Endothelial cell of umbilical vein (primary cell): Measurements from ENCODE around the gene CDC42BPG. TPM values are rescaled to one million over a fixed set of nuclear protein-coding genes. Genes with fewer than 3 reads are reported as not detected.

Experiments used
- BruUV-seq: library from RNA; stranded (reverse); fragments of 400-500 nt; replicated peaks from 2 replicates; lab custom pipeline; 2021; lab: Mats Ljungman, UMichigan
- CTCF ChIA-PET: fragments of 300-600, 350-600 bp; sonication (Branson Sonifier 250); formaldehyde crosslinking; loops from one replicate; lab custom pipeline; 2021; ENCODE audit warnings: antibody characterized with exemption, inconsistent platforms; lab: Charles Lee
- POLR2A ChIA-PET: fragments of 300-600, 350-600 bp; sonication (Branson Sonifier 250); formaldehyde crosslinking; loops from one replicate; lab custom pipeline; 2021; ENCODE audit warnings: antibody characterized with exemption, inconsistent platforms; lab: Charles Lee
- DNase-seq: peaks from one replicate; pipeline ENCODE4 v3.0.0-alpha.2; 2011; ENCODE audit warnings: low read depth, low spot score
- FAIRE-seq: peaks from 2 replicates; lab custom pipeline; 2011; peaks lifted over from hg19 to GRCh38; lab: Jason Lieb, UNC
- H2AFZ ChIP-seq: 2 replicates; pipeline ENCODE4 v1.6.0; 2012; ENCODE audit warnings: low read depth, low read length, control low read depth, inconsistent platforms
- H3K27ac ChIP-seq: 2 replicates; pipeline ENCODE4 v1.5.1; 2011; ENCODE audit warnings: low read depth, mild to moderate bottlenecking, control low read depth, low read length, moderate library complexity; ENCODE audit not compliant: insufficient read depth
- H3K27me3 ChIP-seq, 2 experiments: 2 replicates each; pipeline versions ENCODE4 v1.6.0 to v1.6.1; 2011; ENCODE audit warnings: low read length in 2 of 2, mixed read lengths in 1 of 2; ENCODE audit not compliant: control insufficient read depth in 2 of 2, insufficient read depth in 2 of 2
- H3K36me3 ChIP-seq, 2 experiments: 2 replicates in 1 of 2; 3 replicates in 1 of 2; pipeline ENCODE4 v1.5.1; 2011; ENCODE audit warnings: low read length in 2 of 2, mild to moderate bottlenecking in 1 of 2, moderate library complexity in 1 of 2; ENCODE audit not compliant: control insufficient read depth in 2 of 2, insufficient read depth in 2 of 2; ENCODE audit errors: extremely low read depth in 1 of 2
- H3K4me1 ChIP-seq: 3 replicates; pipeline ENCODE4 v1.5.1; 2011; ENCODE audit warnings: mild to moderate bottlenecking, low read length; ENCODE audit not compliant: control insufficient read depth, insufficient read depth; ENCODE audit errors: extremely low read depth
- H3K4me2 ChIP-seq: 2 replicates; pipeline ENCODE4 v1.6.1; 2011; ENCODE audit warnings: low read length, control low read depth, mixed read lengths; ENCODE audit not compliant: insufficient read depth
- H3K4me3 ChIP-seq, 3 experiments: fragments of 200-600 bp in 1 of 3; sonication (generic), shearing (Covaris generic) in 1 of 3; replicated peaks in 1 of 3; 2 replicates each; pipeline ENCODE4 v1.5.1; 2011 to 2016; ENCODE audit warnings: control low read depth in 3 of 3, low read length in 3 of 3, mild to moderate bottlenecking in 2 of 3, inconsistent platforms in 1 of 3, low read depth in 1 of 3, moderate library complexity in 1 of 3; ENCODE audit not compliant: insufficient read depth in 1 of 3
- H3K79me2 ChIP-seq: 2 replicates; pipeline ENCODE4 v1.6.0; 2012; ENCODE audit warnings: low read length, inconsistent platforms; ENCODE audit not compliant: control insufficient read depth, insufficient read depth
- H3K9ac ChIP-seq: replicated peaks from 2 replicates; pipeline ENCODE3; 2011; ENCODE audit warnings: low read length, control low read depth; ENCODE audit not compliant: insufficient read depth; ENCODE audit errors: extremely low read depth
- H3K9me1 ChIP-seq: replicated peaks from 3 replicates; pipeline ENCODE4 v1.6.0; 2011; ENCODE audit warnings: mild to moderate bottlenecking, low read length; ENCODE audit not compliant: control insufficient read depth, insufficient read depth; ENCODE audit errors: extremely low read depth
- H3K9me3 ChIP-seq: replicated peaks from 2 replicates; pipeline ENCODE4 v1.5.1; 2012; ENCODE audit warnings: low read length, inconsistent platforms; ENCODE audit not compliant: control insufficient read depth, insufficient read depth
- H4K20me1 ChIP-seq: replicated peaks from 2 replicates; pipeline ENCODE3; 2011; ENCODE audit warnings: mild to moderate bottlenecking, low read length; ENCODE audit not compliant: control insufficient read depth, insufficient read depth; ENCODE audit errors: extremely low read depth
- CTCF ChIP-seq, 2 donors: IDR thresholded peaks; 1 replicate in 1 of 2; 2 replicates in 1 of 2; pipeline ENCODE4 v1.5.1; 2011; ENCODE audit warnings: low read length in 2 of 2, mild to moderate bottlenecking in 2 of 2, moderate library complexity in 2 of 2, control low read depth in 1 of 2, inconsistent platforms in 1 of 2, low read depth in 1 of 2; ENCODE audit not compliant: insufficient read depth in 1 of 2; ENCODE audit errors: extremely low read depth in 1 of 2
- EZH2 ChIP-seq: IDR thresholded peaks from 2 replicates; pipeline ENCODE4 v1.6.1; 2012; ENCODE audit warnings: borderline replicate concordance, low read depth, mild to moderate bottlenecking, moderate library complexity, low read length, inconsistent platforms; ENCODE audit not compliant: severe bottlenecking
- FOS ChIP-seq: IDR thresholded peaks from 2 replicates; pipeline ENCODE4 v1.6.1; 2011; ENCODE audit warnings: mild to moderate bottlenecking, low read length, moderate library complexity, borderline replicate concordance; ENCODE audit not compliant: insufficient read depth
- GATA2 ChIP-seq: IDR thresholded peaks from 2 replicates; pipeline ENCODE4 v1.7.0; 2011; ENCODE audit warnings: low read depth, mild to moderate bottlenecking, moderate library complexity, mixed read lengths, low read length; ENCODE audit not compliant: insufficient read length, insufficient read depth
- JUN ChIP-seq: IDR thresholded peaks from 2 replicates; pipeline ENCODE4 v1.6.1; 2011; ENCODE audit warnings: borderline replicate concordance, low read depth; ENCODE audit not compliant: insufficient read length, insufficient read depth
- MAX ChIP-seq: IDR thresholded peaks from 2 replicates; pipeline ENCODE4 v1.6.1; 2011; ENCODE audit not compliant: insufficient read depth, insufficient read length
- MYC ChIP-seq: IDR thresholded peaks from one replicate; pipeline ENCODE4 v1.6.1; 2011; ENCODE audit warnings: mild to moderate bottlenecking, low read depth, low read length
- POLR2A ChIP-seq: IDR thresholded peaks from 2 replicates; pipeline ENCODE4 v1.6.1; 2012; ENCODE audit warnings: low read depth, mild to moderate bottlenecking, control low read depth, low read length
- POLR2AphosphoS5 ChIP-seq: IDR thresholded peaks from 2 replicates; pipeline ENCODE4 v1.6.1; 2012; ENCODE audit warnings: low read depth, mild to moderate bottlenecking, control low read depth, low read length, moderate library complexity; ENCODE audit not compliant: insufficient read depth
- dilution Hi-C: fragments of 300-500 bp; cut with MboI; formaldehyde crosslinking; loops from one replicate; pipeline ENCODE4 v1.15.0; 2019; ENCODE audit warnings: low sequenced_read_pairs; ENCODE audit not compliant: extremely low pct_ligation_motif_present
- intact Hi-C: fragments of 100-400 bp; cut with micrococcal nuclease; formaldehyde crosslinking; loops from one replicate; pipeline ENCODE4 v1.10.0; 2022
- polyA plus RNA-seq, 4 experiments: library from polyadenylated mRNA; depleted of rRNA in 3 of 4; stranded (reverse) in 3 of 4; unstranded in 1 of 4; fragments of >200 nt; gene quantifications; 2 replicates each; pipeline versions ENCODE4 v1.2.1 to v1.2.3, GENCODE V29; 2011 to 2012; ENCODE audit warnings: missing spikeins in 1 of 4
- total RNA-seq: library from RNA; stranded (reverse); gene quantifications from 2 replicates; pipeline ENCODE4 v1.2.3, GENCODE V29; 2021

Gene CDC42BPG
- total and polyA plus RNA-seq, 2 donors (not counting 3 experiments of a cell fraction or from before 2014, with no cell fraction given): 0.19 to 0.42 TPM

GRCh38 chr11:64834031-64834722, 10.3 kb downstream of the CDC42BPG start:
- H3K9me3 ChIP-seq: no peaks in the 10 kb centered on the region
- H3K36me3 ChIP-seq: no peaks in the 10 kb centered on the region
- H2AFZ ChIP-seq: no peak overlapping the region
- no peak for FAIRE-seq
- H3K27ac ChIP-seq: no peak overlapping the region
- intact Hi-C loops: no loop called here
- no peaks in the 10 kb centered on the region for H3K79me2 ChIP-seq
- no peak overlapping the region for H3K4me3 ChIP-seq
- TF ChIP-seq JUN (no peak), GATA2 (no peak), POLR2A (no peak)
- no peak overlapping the region for H3K9ac ChIP-seq
- no peaks in the 10 kb centered on the region for H3K9me1 ChIP-seq
- H3K27me3 ChIP-seq: no peaks in the 10 kb centered on the region
- ChIA-PET CTCF (interaction anchor here (0.9 to 3.8 kb wide), 6 partner anchors 10 to 180 kb away, joined by 4 to 18 read pairs (median 4); partner anchors contain the start of genes ARL2 and CDC42BPG), POLR2A (no interaction called here)
- no TSS peak for BruUV-seq
- H4K20me1 ChIP-seq: no peaks in the 10 kb centered on the region
- dilution Hi-C loops: no loop called here
- DNase-seq: no peak
- no peaks in the 10 kb centered on the region for H3K4me1 ChIP-seq
- no peak overlapping the region for H3K4me2 ChIP-seq

- TF ChIP-seq MYC (no peak), POLR2A (no peak), GATA2 (no peak), POLR2AphosphoS5 (no peak), FOS (no peak), JUN (no peak), MAX (no peak), CTCF (IDR thresholded peaks at IDR 0.05; ENCODE audit: extremely low read depth in 1 of 2, insufficient read depth in 1 of 2, low read depth in 1 of 2, low read length in 2 of 2) (no peak), EZH2 (no peak)
- H3K4me3 ChIP-seq: no peak overlapping the region
- H2AFZ ChIP-seq: no peak overlapping the region
- H3K27me3 ChIP-seq: no peaks in the 10 kb centered on the region
- no peak overlapping the region for H3K4me2 ChIP-seq
- no TSS peak for BruUV-seq
- no peak overlapping the region for H3K27ac ChIP-seq
- no peaks in the 10 kb centered on the region for H3K9me1 ChIP-seq
- dilution Hi-C loops: no loop called here
- DNase-seq (no peak), FAIRE-seq (no peak)
- H3K9ac ChIP-seq: no peak overlapping the region
- H3K79me2 ChIP-seq: no peaks in the 10 kb centered on the region
- H3K4me1 ChIP-seq: no peaks in the 10 kb centered on the region
- ChIA-PET POLR2A (no interaction called here), CTCF (interaction anchor here (0.5 to 3.8 kb wide), 6 partner anchors 10 to 181 kb away, joined by 4 to 18 read pairs (median 4); partner anchors contain the start of genes ARL2 and CDC42BPG)
- intact Hi-C loops: no loop called here
- H3K36me3 ChIP-seq: no peaks in the 10 kb centered on the region
- H4K20me1 ChIP-seq: no peaks in the 10 kb centered on the region
- H3K9me3 ChIP-seq: no peaks in the 10 kb centered on the region
These were observed 10.9 kb downstream of the CDC42BPG start for GRCh38 chr11:64833509-64833908.
